ENCODE measurements around the gene NANOGP8.
A peak's percentile ranks its signal among the peaks of the same experiment; 100 is the strongest.
"Not testable (repeated sequence)": the region's sequence is repeated elsewhere in the genome, so short reads cannot be mapped to it uniquely, and the experiment has no call there.

Gene NANOGP8, protein sequence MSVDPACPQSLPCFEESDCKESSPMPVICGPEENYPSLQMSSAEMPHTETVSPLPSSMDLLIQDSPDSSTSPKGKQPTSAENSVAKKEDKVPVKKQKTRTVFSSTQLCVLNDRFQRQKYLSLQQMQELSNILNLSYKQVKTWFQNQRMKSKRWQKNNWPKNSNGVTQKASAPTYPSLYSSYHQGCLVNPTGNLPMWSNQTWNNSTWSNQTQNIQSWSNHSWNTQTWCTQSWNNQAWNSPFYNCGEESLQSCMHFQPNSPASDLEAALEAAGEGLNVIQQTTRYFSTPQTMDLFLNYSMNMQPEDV

DNA sequence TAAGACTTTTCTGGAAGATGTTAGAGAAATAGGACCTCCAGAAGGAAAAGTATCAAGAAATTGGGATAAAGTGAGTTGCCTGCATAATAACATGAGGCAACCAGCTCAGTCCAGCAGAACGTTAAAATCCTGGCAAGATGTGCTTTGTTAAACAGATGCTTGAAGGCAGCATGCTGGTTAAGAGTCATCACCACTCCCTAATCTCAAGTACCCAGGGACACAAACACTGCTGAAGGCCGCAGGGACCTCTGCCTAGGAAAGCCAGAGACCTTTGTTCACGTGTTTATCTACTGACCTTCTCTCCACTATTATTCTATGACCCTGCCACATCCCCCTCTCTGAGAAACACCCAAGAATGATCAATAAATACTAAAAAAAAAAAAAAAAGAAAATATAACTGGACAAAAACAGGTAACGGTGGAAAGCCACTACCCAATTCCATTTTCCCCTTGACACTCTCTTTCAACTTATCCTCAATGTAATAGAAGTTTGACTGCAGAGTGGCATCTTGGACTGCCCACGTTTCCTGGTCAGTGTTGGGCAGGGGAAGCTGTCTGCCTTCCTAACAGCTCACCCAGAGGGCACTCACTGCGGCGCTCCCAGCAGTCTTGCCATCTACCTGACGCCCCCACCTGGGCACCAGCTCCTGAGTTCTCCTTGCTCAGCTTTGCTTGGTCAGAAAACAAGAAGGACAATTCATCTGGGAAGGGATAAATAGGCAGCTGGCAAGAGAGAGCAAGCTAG lies at the start of gene NANOGP8:
TSS of gene NANOGP8 (minus strand) at position 120 of the 744 bp plus-strand sequence. CDS start 185 bp downstream, outside the sequence.
- DNase-seq: not testable (repeated sequence)

GRCh38 chr15:35134299-35134698 lies 49.2 kb upstream of the NANOGP8 start:
- no peak for DNase-seq

GRCh38 chr15:35130245-35130644 lies 45.1 kb upstream of the NANOGP8 start:
- no peak for DNase-seq

DNA sequence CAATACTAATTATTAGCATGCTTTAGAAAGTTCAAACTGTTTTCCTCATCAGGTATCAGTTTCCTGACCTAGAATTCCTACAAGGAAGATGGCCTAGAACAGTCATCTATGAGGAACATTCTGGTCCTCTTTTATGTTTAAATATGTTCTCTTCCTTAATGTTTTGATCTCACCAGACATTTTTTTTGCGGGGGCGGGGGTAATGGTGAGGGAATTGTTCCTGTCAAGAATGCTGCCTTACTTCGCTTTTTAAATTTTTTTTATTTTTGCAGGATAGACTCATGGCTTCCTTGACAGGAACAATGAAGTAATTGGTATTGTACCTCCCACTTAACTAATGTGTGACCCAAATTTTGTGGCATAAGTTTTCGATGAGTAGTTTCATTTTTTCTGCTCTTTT lies 44.3 kb upstream of the NANOGP8 start:
- peak in 1 of 51 donors; percentile 30 for DNase-seq

DNA sequence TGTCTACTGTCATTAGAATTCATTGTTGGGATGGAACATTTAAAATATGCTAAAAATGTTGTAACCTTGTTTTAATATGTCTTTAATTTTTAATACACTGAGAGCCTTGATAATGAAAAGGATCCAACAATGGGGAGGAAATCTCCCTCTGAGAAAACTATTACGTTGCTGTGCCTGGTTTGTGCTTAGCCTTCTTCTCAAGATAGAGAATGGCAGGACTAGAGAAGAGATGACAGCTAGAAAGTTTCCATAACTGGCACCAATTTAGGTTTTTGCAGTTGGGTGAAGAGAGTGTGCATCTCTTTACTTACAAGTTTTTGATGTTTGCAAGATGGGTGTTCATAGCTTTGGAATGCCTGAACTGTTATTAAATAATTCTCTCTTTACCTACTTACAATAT lies 42.6 kb upstream of the NANOGP8 start:
- no peak for DNase-seq

- DNase-seq: no peak
These were observed 41.1 kb upstream of the NANOGP8 start for GRCh38 chr15:35126236-35126635.

DNA sequence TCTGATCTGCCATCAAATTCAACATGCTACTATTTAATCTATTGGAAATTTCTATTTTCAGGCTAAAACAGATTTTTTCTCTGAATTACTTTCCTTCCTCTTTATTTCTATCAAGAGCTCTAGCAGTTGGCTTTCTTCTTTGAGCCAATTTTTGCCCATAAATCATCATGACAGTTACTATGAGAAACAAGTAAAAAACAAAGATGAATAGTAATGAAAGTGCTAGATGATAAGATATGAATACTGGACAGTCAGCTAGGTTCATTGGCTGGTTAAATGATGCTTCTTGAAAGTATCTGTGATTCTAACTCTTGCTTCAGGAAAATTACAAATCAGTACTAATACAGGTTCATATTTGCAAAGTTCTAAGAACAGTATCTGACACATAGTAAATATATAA lies 38.6 kb upstream of the NANOGP8 start:
- DNase-seq: no peak

- no peak for DNase-seq
These were observed 36.7 kb upstream of the NANOGP8 start for GRCh38 chr15:35121611-35122359.

DNA sequence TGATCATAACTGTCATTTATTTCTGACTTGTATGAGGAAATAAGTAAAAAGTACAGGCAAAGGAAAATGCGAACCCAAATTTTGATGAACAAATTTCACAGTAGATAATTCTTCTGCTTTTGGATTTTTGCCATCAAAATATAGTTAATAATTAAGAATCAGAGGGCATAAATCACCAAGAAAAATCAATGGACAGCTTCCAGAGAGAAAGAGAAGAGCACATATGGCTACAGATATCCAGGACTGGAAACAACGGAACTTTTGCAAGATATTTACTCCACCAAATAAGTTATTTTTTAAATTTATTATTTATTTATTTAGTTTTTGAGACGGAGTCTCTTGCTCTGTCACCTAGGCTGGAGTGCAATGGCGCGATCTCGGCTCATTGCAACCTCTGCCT lies 35.1 kb upstream of the NANOGP8 start:
- DNase-seq: no peak

DNA sequence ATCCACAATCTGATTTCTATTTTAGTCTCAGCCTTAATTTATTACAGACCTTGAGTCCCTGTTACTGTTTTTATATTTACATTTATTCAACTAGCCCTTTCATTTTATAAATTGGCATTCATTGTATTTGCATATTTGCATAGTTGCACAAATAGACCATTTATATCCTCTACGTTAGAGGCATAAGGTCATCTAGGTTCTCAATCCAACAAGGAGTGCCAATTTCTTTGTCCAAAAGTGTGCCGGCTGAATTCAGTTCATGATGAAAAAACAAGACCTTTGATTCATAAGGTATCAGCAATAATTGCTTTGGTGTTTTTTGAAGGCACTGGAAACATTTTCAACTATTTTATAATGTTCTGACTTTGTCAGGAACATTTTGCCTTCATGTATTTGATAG lies 33.9 kb upstream of the NANOGP8 start:
- no peak for DNase-seq

GRCh38 chr15:35117543-35118265 lies 32.6 kb upstream of the NANOGP8 start:
- DNase-seq: no peak

DNA sequence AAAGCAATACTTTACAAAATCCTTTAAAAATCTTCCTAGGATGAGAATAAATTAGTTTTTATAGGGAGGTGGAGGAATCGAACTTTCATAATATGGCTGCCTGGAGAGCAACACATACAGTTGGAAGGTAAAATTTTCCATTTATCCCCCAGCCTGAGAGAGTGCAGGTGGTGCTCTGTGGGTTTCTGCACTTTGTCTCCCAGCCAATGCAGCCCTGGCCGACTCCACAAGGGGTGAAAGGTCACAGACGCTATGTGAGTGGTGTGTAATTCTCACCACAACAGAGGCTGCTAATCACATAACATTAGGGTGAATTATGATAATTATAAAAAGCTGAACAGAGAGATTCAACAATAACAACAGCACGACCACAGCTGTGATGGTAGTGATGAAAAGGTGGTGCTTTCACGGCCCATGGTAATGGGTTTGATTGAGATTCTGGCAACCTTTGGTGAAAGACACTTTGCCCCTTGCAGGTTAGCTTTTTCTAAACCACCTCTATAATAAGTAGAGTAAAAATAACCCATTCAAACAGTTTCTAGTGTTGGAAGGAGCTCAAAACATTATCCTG lies 30.1 kb upstream of the NANOGP8 start:
- DNase-seq: no peak

DNA sequence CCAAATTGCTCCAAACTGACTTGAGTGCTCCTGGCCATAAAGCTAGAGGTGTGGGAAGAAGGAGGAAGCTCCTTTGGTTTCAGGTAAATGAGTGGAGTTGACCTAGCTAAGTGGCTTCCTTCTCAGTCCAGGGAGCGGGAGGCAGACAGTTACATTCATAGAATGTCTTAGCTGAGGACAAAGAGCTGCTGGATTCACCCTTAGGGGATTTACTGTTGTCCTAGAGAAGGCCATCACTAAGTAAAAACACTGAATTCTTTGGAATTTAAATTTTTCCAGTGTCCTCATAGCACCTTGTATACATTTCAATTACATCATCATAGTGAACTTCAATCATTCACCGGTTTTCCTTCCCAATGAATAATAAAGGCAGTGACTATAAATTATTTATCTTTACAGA lies 27.3 kb upstream of the NANOGP8 start:
- DNase-seq: no peak

- DNase-seq: no peak
These were observed 26.8 kb upstream of the NANOGP8 start for GRCh38 chr15:35111861-35112260.

GRCh38 chr15:35108453-35108852 lies 23.4 kb upstream of the NANOGP8 start:
- no peak for DNase-seq

DNA sequence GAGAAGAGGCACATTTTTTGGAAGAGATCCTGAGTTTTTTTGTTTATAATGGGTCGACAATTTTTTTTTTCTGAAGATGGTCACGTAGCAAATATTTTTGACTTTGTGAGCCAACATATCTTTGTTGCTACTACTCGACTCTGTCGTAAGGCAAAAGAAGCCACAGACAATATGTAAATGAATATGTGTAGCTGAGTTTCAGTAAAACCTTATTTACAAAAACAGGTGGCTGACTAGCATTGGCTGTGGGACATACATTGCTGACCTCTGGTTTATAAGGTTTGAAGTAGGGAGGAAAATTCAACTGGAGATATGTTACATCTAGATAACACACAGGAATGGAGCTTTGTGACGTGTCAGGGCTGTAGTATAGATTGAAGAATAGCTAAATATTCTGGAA lies 22.5 kb upstream of the NANOGP8 start:
- DNase-seq: no peak

DNA sequence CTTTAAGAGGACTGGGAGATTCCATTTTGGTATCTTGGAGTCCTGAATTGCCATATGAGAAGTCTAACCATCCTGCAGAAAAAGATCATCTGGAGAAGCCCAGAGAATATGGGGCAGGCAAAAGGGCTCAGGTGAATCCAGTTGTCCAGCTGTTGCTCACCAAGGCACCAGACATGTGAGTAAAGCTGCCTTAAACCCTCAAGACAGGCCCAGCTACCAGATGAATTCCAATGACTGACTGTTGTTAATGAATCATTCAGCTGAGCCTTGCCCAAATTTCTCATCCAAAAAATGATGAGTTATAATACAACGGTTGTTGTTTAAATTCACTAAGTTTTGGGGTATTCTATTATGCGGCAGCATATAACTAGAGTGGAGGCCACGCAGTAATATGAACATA lies 22.0 kb upstream of the NANOGP8 start:
- DNase-seq: no peak

DNA sequence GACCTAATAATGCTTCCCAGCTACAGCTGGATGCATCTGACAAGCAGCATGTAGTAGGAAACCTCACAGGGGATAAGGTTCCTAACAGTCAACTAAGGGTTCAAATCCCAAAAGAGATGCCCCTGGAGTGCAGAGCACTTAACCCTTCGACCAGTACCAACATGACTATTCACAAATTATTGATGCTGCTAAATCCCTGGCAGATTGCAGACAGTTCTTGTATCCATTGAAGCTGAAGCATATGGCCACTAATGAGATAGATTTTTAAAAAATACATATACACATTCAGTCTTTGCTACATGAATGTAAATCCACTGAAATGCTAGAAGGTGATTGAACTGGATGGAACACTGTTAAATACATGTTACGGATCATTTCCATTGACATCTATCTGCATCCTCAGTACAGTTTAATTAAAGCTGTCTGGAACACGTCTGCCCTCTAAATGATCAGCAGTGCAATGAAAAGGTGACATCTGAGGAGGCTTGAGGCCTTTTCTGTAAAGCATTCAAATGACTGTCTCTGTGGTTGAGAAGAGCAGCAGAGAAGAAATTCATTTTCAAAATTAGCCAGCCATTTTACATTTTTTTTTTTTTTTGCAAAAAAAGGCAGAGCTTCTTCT lies 19.5 kb upstream of the NANOGP8 start:
- no peak for DNase-seq

- DNase-seq: no peak
These were observed 17.1 kb upstream of the NANOGP8 start for GRCh38 chr15:35102186-35102585.

GRCh38 chr15:35101335-35101734 lies 16.2 kb upstream of the NANOGP8 start:
- no peak for DNase-seq

GRCh38 chr15:35098737-35099136 lies 13.6 kb upstream of the NANOGP8 start:
- no peak for DNase-seq
